ENCODE results near the gene FOXP1.

The FOXP1 gene

GRCh38 chr3:71300951-71301393, 282.6 kb downstream of the FOXP1 start:
- H3K36me3 ChIP-seq (ENCODE audit: control insufficient read depth in 2 of 2, insufficient read depth in 2 of 2, low read length in 2 of 2), result no peaks in the 10 kb centered on the region
- H3K9ac ChIP-seq (ENCODE audit: low read length in 2 of 2), result no peak overlapping the region
- H3K27ac ChIP-seq (ENCODE audit: low read length), result no peak overlapping the region
- H3K9me3 ChIP-seq (ENCODE audit: control insufficient read depth in 2 of 2, low read length in 2 of 2), result no peaks in the 10 kb centered on the region
- H3K4me3 ChIP-seq (ENCODE audit: low read length in 2 of 2), result no peak overlapping the region
- peaks cover 15% of the 10 kb centered on the region for H3K4me1 ChIP-seq (ENCODE audit: control insufficient read depth, insufficient read depth, low read length)
- no peaks in the 10 kb centered on the region for H3K27me3 ChIP-seq (ENCODE audit: control insufficient read depth in 1 of 2, insufficient read depth in 2 of 2, low read length in 2 of 2)

GRCh38 chr3:71299160-71299559, 284.4 kb downstream of the FOXP1 start:
- no peak overlapping the region for H3K4me3 ChIP-seq (ENCODE audit: low read length in 2 of 2)
- no peak overlapping the region for H3K27ac ChIP-seq (ENCODE audit: low read length)
- no peaks in the 10 kb centered on the region for H3K27me3 ChIP-seq (ENCODE audit: control insufficient read depth in 1 of 2, insufficient read depth in 2 of 2, low read length in 2 of 2)
- H3K9ac ChIP-seq (ENCODE audit: low read length in 2 of 2), result no peak overlapping the region
- H3K9me3 ChIP-seq (ENCODE audit: control insufficient read depth in 2 of 2, low read length in 2 of 2), result no peaks in the 10 kb centered on the region
- no peaks in the 10 kb centered on the region for H3K36me3 ChIP-seq (ENCODE audit: control insufficient read depth in 2 of 2, insufficient read depth in 2 of 2, low read length in 2 of 2)
- peaks cover 9% of the 10 kb centered on the region for H3K4me1 ChIP-seq (ENCODE audit: control insufficient read depth, insufficient read depth, low read length)

GRCh38 chr3:71294919-71295318, 288.6 kb downstream of the FOXP1 start:
- Histone ChIP-seq H3K9me3 (ENCODE audit: control insufficient read depth in 2 of 2, low read length in 2 of 2) (no peaks in the 10 kb centered on the region), H3K4me1 (ENCODE audit: control insufficient read depth, insufficient read depth, low read length) (no peaks in the 10 kb centered on the region), H3K36me3 (ENCODE audit: control insufficient read depth in 2 of 2, insufficient read depth in 2 of 2, low read length in 2 of 2) (no peaks in the 10 kb centered on the region), H3K9ac (ENCODE audit: low read length in 2 of 2) (no peak overlapping the region), H3K27ac (ENCODE audit: low read length) (no peak overlapping the region), H3K4me3 (ENCODE audit: low read length in 2 of 2) (no peak overlapping the region), H3K27me3 (ENCODE audit: control insufficient read depth in 1 of 2, insufficient read depth in 2 of 2, low read length in 2 of 2) (no peaks in the 10 kb centered on the region)

- Histone ChIP-seq H3K9me3 (ENCODE audit: control insufficient read depth in 2 of 2, low read length in 2 of 2) (no peaks in the 10 kb centered on the region), H3K27ac (ENCODE audit: low read length) (no peak overlapping the region), H3K9ac (ENCODE audit: low read length in 2 of 2) (no peak overlapping the region), H3K27me3 (ENCODE audit: control insufficient read depth in 1 of 2, insufficient read depth in 2 of 2, low read length in 2 of 2) (no peaks in the 10 kb centered on the region), H3K36me3 (ENCODE audit: control insufficient read depth in 2 of 2, insufficient read depth in 2 of 2, low read length in 2 of 2) (no peaks in the 10 kb centered on the region), H3K4me1 (ENCODE audit: control insufficient read depth, insufficient read depth, low read length) (no peaks in the 10 kb centered on the region), H3K4me3 (ENCODE audit: low read length in 2 of 2) (no peak overlapping the region)
Observed at GRCh38 chr3:71290301-71290700, 293.2 kb downstream of the FOXP1 start.

GRCh38 chr3:71288269-71288930, 295.1 kb downstream of the FOXP1 start:
- Histone ChIP-seq H3K36me3 (ENCODE audit: control insufficient read depth in 2 of 2, insufficient read depth in 2 of 2, low read length in 2 of 2) (no peaks in the 10 kb centered on the region), H3K9me3 (ENCODE audit: control insufficient read depth in 2 of 2, low read length in 2 of 2) (no peaks in the 10 kb centered on the region)

GRCh38 chr3:71285086-71285485, 298.4 kb downstream of the FOXP1 start:
- Histone ChIP-seq H3K9ac (ENCODE audit: low read length in 2 of 2) (no peak overlapping the region), H3K4me3 (ENCODE audit: low read length in 2 of 2) (no peak overlapping the region), H3K27me3 (ENCODE audit: control insufficient read depth in 1 of 2, insufficient read depth in 2 of 2, low read length in 2 of 2) (no peaks in the 10 kb centered on the region), H3K9me3 (ENCODE audit: control insufficient read depth in 2 of 2, low read length in 2 of 2) (no peaks in the 10 kb centered on the region), H3K4me1 (ENCODE audit: control insufficient read depth, insufficient read depth, low read length) (no peaks in the 10 kb centered on the region), H3K27ac (ENCODE audit: low read length) (no peak overlapping the region), H3K36me3 (ENCODE audit: control insufficient read depth in 2 of 2, insufficient read depth in 2 of 2, low read length in 2 of 2) (no peaks in the 10 kb centered on the region)

More at GRCh38 chr3:71288269-71288930, 295.1 kb downstream of the FOXP1 start:
- Histone ChIP-seq H3K9ac (ENCODE audit: low read length in 2 of 2) (no peak overlapping the region), H3K27me3 (ENCODE audit: control insufficient read depth in 1 of 2, insufficient read depth in 2 of 2, low read length in 2 of 2) (no peaks in the 10 kb centered on the region), H3K4me3 (ENCODE audit: low read length in 2 of 2) (no peak overlapping the region), H3K4me1 (ENCODE audit: control insufficient read depth, insufficient read depth, low read length) (no peaks in the 10 kb centered on the region), H3K27ac (ENCODE audit: low read length) (no peak overlapping the region)

- H3K4me1 ChIP-seq (ENCODE audit: control insufficient read depth, insufficient read depth, low read length), result no peaks in the 10 kb centered on the region
- H3K27me3 ChIP-seq (ENCODE audit: control insufficient read depth in 1 of 2, insufficient read depth in 2 of 2, low read length in 2 of 2), result no peaks in the 10 kb centered on the region
- no peak overlapping the region for H3K4me3 ChIP-seq (ENCODE audit: low read length in 2 of 2)
- H3K9me3 ChIP-seq (ENCODE audit: control insufficient read depth in 2 of 2, low read length in 2 of 2), result no peaks in the 10 kb centered on the region
- H3K36me3 ChIP-seq (ENCODE audit: control insufficient read depth in 2 of 2, insufficient read depth in 2 of 2, low read length in 2 of 2), result no peaks in the 10 kb centered on the region
- H3K9ac ChIP-seq (ENCODE audit: low read length in 2 of 2), result no peak overlapping the region
- H3K27ac ChIP-seq (ENCODE audit: low read length), result no peak overlapping the region
Observed at GRCh38 chr3:71282976-71283375, 300.6 kb downstream of the FOXP1 start.

- H3K4me3 ChIP-seq (ENCODE audit: low read length in 2 of 2), result no peak overlapping the region
- H3K36me3 ChIP-seq (ENCODE audit: control insufficient read depth in 2 of 2, insufficient read depth in 2 of 2, low read length in 2 of 2), result no peaks in the 10 kb centered on the region
- H3K27me3 ChIP-seq (ENCODE audit: control insufficient read depth in 1 of 2, insufficient read depth in 2 of 2, low read length in 2 of 2), result no peaks in the 10 kb centered on the region
- H3K9me3 ChIP-seq (ENCODE audit: control insufficient read depth in 2 of 2, low read length in 2 of 2), result no peaks in the 10 kb centered on the region
- H3K27ac ChIP-seq (ENCODE audit: low read length), result no peak overlapping the region
- no peak overlapping the region for H3K9ac ChIP-seq (ENCODE audit: low read length in 2 of 2)
- no peaks in the 10 kb centered on the region for H3K4me1 ChIP-seq (ENCODE audit: control insufficient read depth, insufficient read depth, low read length)
Observed at GRCh38 chr3:71281280-71281679, 302.2 kb downstream of the FOXP1 start.

- no peaks in the 10 kb centered on the region for H3K36me3 ChIP-seq (ENCODE audit: control insufficient read depth in 2 of 2, insufficient read depth in 2 of 2, low read length in 2 of 2)
- H3K27me3 ChIP-seq (ENCODE audit: control insufficient read depth in 1 of 2, insufficient read depth in 2 of 2, low read length in 2 of 2), result no peaks in the 10 kb centered on the region
- no peak overlapping the region for H3K4me3 ChIP-seq (ENCODE audit: low read length in 2 of 2)
- H3K27ac ChIP-seq (ENCODE audit: low read length), result no peak overlapping the region
- no peaks in the 10 kb centered on the region for H3K9me3 ChIP-seq (ENCODE audit: control insufficient read depth in 2 of 2, low read length in 2 of 2)
- no peak overlapping the region for H3K9ac ChIP-seq (ENCODE audit: low read length in 2 of 2)
- no peaks in the 10 kb centered on the region for H3K4me1 ChIP-seq (ENCODE audit: control insufficient read depth, insufficient read depth, low read length)
Observed at GRCh38 chr3:71277341-71277740, 306.2 kb downstream of the FOXP1 start.

GRCh38 chr3:71276531-71276930, 307.0 kb downstream of the FOXP1 start:
- Histone ChIP-seq H3K9me3 (ENCODE audit: control insufficient read depth in 2 of 2, low read length in 2 of 2) (no peaks in the 10 kb centered on the region), H3K4me1 (ENCODE audit: control insufficient read depth, insufficient read depth, low read length) (no peaks in the 10 kb centered on the region), H3K9ac (ENCODE audit: low read length in 2 of 2) (no peak overlapping the region), H3K36me3 (ENCODE audit: control insufficient read depth in 2 of 2, insufficient read depth in 2 of 2, low read length in 2 of 2) (no peaks in the 10 kb centered on the region), H3K27ac (ENCODE audit: low read length) (no peak overlapping the region), H3K27me3 (ENCODE audit: control insufficient read depth in 1 of 2, insufficient read depth in 2 of 2, low read length in 2 of 2) (no peaks in the 10 kb centered on the region), H3K4me3 (ENCODE audit: low read length in 2 of 2) (no peak overlapping the region)

- Histone ChIP-seq H3K27ac (ENCODE audit: low read length) (no peak overlapping the region), H3K27me3 (ENCODE audit: control insufficient read depth in 1 of 2, insufficient read depth in 2 of 2, low read length in 2 of 2) (no peaks in the 10 kb centered on the region), H3K4me3 (ENCODE audit: low read length in 2 of 2) (no peak overlapping the region), H3K9me3 (ENCODE audit: control insufficient read depth in 2 of 2, low read length in 2 of 2) (no peaks in the 10 kb centered on the region), H3K4me1 (ENCODE audit: control insufficient read depth, insufficient read depth, low read length) (no peaks in the 10 kb centered on the region), H3K36me3 (ENCODE audit: control insufficient read depth in 2 of 2, insufficient read depth in 2 of 2, low read length in 2 of 2) (no peaks in the 10 kb centered on the region), H3K9ac (ENCODE audit: low read length in 2 of 2) (no peak overlapping the region)
Observed at GRCh38 chr3:71273453-71273852, 310.1 kb downstream of the FOXP1 start.

All from stomach smooth muscle (tissue), 2 donors.